Measurements from ENCODE around the gene GOLT1A. TPM values are rescaled to one million over a fixed set of nuclear protein-coding genes. Genes with fewer than 3 reads are reported as not detected.

Gene GOLT1A
- total RNA-seq, 5 donors from 2014 or later (not counting 1 experiment from before 2014, with no cell fraction given) = 0.30 to 0.42 (median 0.32) TPM; not detected in 1

DNA sequence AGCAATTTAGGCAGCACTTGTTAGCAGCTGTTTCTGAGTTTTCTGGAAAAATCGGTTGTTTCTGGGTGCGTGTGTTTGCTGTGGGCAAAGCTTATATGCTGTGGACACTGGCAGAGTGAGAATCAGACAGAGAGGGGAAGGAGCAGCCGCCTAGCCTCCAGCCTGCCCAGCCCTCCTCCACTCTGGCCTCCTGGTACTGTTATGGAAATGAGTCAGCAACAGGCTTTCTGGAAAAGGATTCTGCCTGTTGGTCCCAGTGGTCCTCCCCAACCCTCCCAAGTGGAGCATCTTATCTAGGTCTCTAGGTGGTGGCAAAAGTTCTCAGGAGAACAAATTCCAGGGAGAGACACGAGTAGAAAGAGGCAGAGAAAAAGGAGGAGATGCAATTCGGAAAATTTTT is 42.2 kb upstream of the GOLT1A start:
- Histone ChIP-seq H3K27me3 (replicated peaks in 1 of 2; ENCODE audit: control insufficient read depth in 2 of 2, extremely low read depth in 1 of 2, insufficient read depth in 2 of 2, low read length in 1 of 2) (peaks cover 0 to 11% of the 10 kb centered on the region in 2 experiments), H3K4me1 (ENCODE audit: control insufficient read depth in 1 of 2, extremely low read depth in 1 of 2, insufficient read depth in 2 of 2, low read length in 2 of 2) (no peaks in the 10 kb centered on the region), H3K36me3 (ENCODE audit: control insufficient read depth in 2 of 2, extremely low read depth in 1 of 2, insufficient read depth in 1 of 2, low read length in 1 of 2) (no peaks in the 10 kb centered on the region), H3K27ac (ENCODE audit: low read length) (no peak overlapping the region), H3K9me3 (no peaks in the 10 kb centered on the region), H3K4me3 (ENCODE audit: control insufficient read depth in 1 of 2, extremely low read depth in 1 of 2, low read length in 1 of 2) (no peak overlapping the region)
- Mint-ChIP-seq H3K36me3 (no peaks in the 10 kb centered on the region), H3K4me3 (no peak overlapping the region), H3K9me3 (no peaks in the 10 kb centered on the region), H3K27ac (no peak overlapping the region), H3K4me1 (no peaks in the 10 kb centered on the region), H3K27me3 (no peaks in the 10 kb centered on the region)
- 80% methylated on average over 2 of the region's 5 CpGs for WGBS (ENCODE audit: insufficient coverage)
- ATAC-seq (replicated peaks in 1 of 4) = no peak
- ChIA-PET POLR2A (no interaction called here), CTCF (no interaction called here)
- no peak for DNase-seq

DNA sequence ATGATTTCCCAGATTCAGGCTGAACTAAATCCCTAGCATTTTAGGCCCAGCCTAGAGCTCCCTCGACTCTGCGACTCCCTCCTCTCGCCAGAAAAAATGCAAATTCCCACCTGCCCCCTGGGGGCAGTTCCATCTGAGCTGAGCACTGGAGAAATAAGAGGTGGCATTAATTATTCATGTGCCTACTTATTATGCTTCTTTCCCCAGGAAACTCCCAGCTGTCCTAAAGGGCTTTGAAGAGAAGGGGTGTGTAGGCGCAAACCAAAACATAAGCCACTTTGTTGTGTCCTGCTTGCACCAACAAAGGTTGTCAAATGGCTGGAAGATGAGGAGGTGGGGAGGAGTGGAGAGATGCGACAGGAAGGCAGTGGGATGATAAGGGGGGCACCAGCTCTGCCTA is 41.4 kb upstream of the GOLT1A start:
- H3K27me3 Mint-ChIP-seq = peaks cover 0 to 4% of the 10 kb centered on the region in 2 donors
- Histone ChIP-seq H3K4me1 (ENCODE audit: control insufficient read depth in 1 of 2, extremely low read depth in 1 of 2, insufficient read depth in 2 of 2, low read length in 2 of 2) (no peaks in the 10 kb centered on the region), H3K4me3 (ENCODE audit: control insufficient read depth in 1 of 2, extremely low read depth in 1 of 2, low read length in 1 of 2) (no peak overlapping the region), H3K36me3 (ENCODE audit: control insufficient read depth in 2 of 2, extremely low read depth in 1 of 2, insufficient read depth in 1 of 2, low read length in 1 of 2) (no peaks in the 10 kb centered on the region), H3K27me3 (replicated peaks in 1 of 2; ENCODE audit: control insufficient read depth in 2 of 2, extremely low read depth in 1 of 2, insufficient read depth in 2 of 2, low read length in 1 of 2) (peaks cover 0 to 16% of the 10 kb centered on the region in 2 experiments), H3K9me3 (no peaks in the 10 kb centered on the region), H3K27ac (ENCODE audit: low read length) (no peak overlapping the region)
- H3K36me3 Mint-ChIP-seq = no peaks in the 10 kb centered on the region
- H3K4me1 Mint-ChIP-seq = no peaks in the 10 kb centered on the region
- 40% methylated on average over 1 of the region's 5 CpGs for WGBS (ENCODE audit: insufficient coverage)
- ATAC-seq (replicated peaks in 1 of 4) = no peak
- H3K9me3 Mint-ChIP-seq = no peaks in the 10 kb centered on the region
- H3K4me3 Mint-ChIP-seq = no peak overlapping the region
- H3K27ac Mint-ChIP-seq = no peak overlapping the region
- POLR2A ChIA-PET = no interaction called here
- CTCF ChIA-PET = no interaction called here
- no peak for DNase-seq

DNA sequence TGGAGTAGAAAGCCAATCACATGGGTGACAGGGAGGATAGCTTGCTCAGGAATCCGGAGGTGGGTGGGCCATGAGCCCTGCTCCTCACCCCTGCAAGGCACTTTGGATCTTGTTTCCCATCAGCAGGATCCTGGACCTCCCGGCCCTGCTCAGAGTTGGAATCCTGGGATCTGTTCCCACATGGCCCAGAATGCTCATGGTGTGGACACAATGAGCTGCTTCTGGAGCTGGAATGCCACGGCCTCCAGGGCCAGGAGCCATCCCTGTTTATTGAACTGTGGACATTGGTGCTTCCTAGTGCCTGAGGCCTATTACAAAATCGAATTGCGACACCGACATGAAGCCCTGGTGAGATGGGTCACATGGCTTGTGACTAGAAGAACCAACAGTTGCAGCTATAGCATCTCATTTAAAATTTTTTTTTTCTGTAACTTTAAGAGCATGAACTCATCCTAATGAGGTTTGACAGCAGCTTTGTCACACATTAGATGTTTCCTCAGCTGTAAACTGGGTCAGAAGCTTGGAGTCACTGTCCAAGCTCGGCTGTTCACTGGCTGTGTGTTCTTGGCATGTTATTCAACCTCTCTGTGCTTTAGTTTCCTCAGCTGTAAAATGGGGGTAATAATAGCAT is 40.4 kb upstream of the GOLT1A start:
- peaks cover 0 to 20% of the 10 kb centered on the region in 2 experiments for H3K27me3 ChIP-seq (replicated peaks in 1 of 2; ENCODE audit: control insufficient read depth in 2 of 2, extremely low read depth in 1 of 2, insufficient read depth in 2 of 2, low read length in 1 of 2)
- no peak overlapping the region for H3K4me3 Mint-ChIP-seq
- no peaks in the 10 kb centered on the region for H3K4me1 Mint-ChIP-seq
- no peak overlapping the region for H3K4me3 ChIP-seq (ENCODE audit: control insufficient read depth in 1 of 2, extremely low read depth in 1 of 2, low read length in 1 of 2)
- WGBS (ENCODE audit: insufficient coverage) = 65% methylated on average over 6 of the region's 7 CpGs
- ChIA-PET POLR2A (no interaction called here), CTCF (interaction anchor here in 1 of 2 donors (0.6 kb wide), 1 partner anchor 203 kb away, joined by 3 read pairs; no protein-coding TSS in a partner anchor)
- no peak overlapping the region for H3K27ac ChIP-seq (ENCODE audit: low read length)
- no peaks in the 10 kb centered on the region for H3K9me3 Mint-ChIP-seq
- H3K27me3 Mint-ChIP-seq = peaks cover 0 to 4% of the 10 kb centered on the region in 2 donors
- H3K36me3 Mint-ChIP-seq = no peaks in the 10 kb centered on the region
- DNase-seq (no peak), ATAC-seq (replicated peaks in 1 of 4) (no peak)
- no peaks in the 10 kb centered on the region for H3K4me1 ChIP-seq (ENCODE audit: control insufficient read depth in 1 of 2, extremely low read depth in 1 of 2, insufficient read depth in 2 of 2, low read length in 2 of 2)
- H3K9me3 ChIP-seq = no peaks in the 10 kb centered on the region
- no peak overlapping the region for H3K27ac Mint-ChIP-seq
- H3K36me3 ChIP-seq (ENCODE audit: control insufficient read depth in 2 of 2, extremely low read depth in 1 of 2, insufficient read depth in 1 of 2, low read length in 1 of 2) = no peaks in the 10 kb centered on the region

DNA sequence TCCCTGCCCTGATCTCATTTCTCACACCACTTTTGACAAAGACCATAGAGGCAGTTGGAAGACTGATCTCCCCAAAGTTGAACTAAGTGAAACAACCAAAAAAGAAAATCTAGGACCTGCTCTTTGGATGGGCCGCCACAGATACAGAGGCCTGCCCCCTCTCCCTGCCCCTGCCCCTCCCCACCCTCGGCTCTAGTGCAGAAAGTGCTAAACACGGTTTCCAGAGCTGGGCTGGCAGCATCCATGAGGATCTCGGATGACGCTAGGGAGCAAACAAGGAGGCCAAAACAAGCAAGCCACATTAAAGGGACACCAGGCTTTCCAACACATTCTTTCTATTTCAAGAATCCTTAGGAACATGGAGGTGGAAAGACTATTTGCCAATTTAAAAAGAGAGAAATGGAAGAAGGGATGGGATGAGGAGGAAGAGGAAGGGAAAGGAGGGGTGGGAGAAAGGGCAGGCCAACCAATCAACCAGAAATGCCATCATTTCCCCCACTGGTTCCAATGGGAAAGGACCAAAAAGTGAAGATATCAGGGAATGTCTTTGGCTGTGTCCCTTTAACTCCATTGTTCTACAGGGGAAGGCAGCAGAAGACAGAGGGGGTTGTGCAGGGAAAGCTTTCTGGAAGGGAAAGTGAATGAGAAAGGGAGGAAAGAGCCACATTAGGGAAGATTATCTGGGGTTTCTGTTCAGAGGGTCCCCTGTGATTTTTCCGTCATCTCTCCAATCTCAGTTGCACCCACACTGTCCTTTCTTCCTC is 38.3 kb upstream of the GOLT1A start:
- Histone ChIP-seq H3K27ac (ENCODE audit: low read length) (no peak overlapping the region), H3K4me1 (ENCODE audit: control insufficient read depth in 1 of 2, extremely low read depth in 1 of 2, insufficient read depth in 2 of 2, low read length in 2 of 2) (no peaks in the 10 kb centered on the region), H3K4me3 (ENCODE audit: control insufficient read depth in 1 of 2, extremely low read depth in 1 of 2, low read length in 1 of 2) (no peak overlapping the region), H3K27me3 (replicated peaks in 1 of 2; ENCODE audit: control insufficient read depth in 2 of 2, extremely low read depth in 1 of 2, insufficient read depth in 2 of 2, low read length in 1 of 2) (peaks cover 0 to 24% of the 10 kb centered on the region in 2 experiments), H3K36me3 (ENCODE audit: control insufficient read depth in 2 of 2, extremely low read depth in 1 of 2, insufficient read depth in 1 of 2, low read length in 1 of 2) (no peaks in the 10 kb centered on the region), H3K9me3 (no peaks in the 10 kb centered on the region)
- Mint-ChIP-seq H3K27me3 (peaks cover 0 to 4% of the 10 kb centered on the region in 2 donors), H3K27ac (no peak overlapping the region), H3K4me3 (no peak overlapping the region), H3K9me3 (no peaks in the 10 kb centered on the region), H3K4me1 (no peaks in the 10 kb centered on the region), H3K36me3 (no peaks in the 10 kb centered on the region)
- 80% methylated on average over 4 of the region's 6 CpGs for WGBS (ENCODE audit: insufficient coverage)
- no peak for DNase-seq
- no peak for ATAC-seq (replicated peaks in 1 of 4)
- POLR2A ChIA-PET = no interaction called here
- CTCF ChIA-PET = no interaction called here

DNA sequence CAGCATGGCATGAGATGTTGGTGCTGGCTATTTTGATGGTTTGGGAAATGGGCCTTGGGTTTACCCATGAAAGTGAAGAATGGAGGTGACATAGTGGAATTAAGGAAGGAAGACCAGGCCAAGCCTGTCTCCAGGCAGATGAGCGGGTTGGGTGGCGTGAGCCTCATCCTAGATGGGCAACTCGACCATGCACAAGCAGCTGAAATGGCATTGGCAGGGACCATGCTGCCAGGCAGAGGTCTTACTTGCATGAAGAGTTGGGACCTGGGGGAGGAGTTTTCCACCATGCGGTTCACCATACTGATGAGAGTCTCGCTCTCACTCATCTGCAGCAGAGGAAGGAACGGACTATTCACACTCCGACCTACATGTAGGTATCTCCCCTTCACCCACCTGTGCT is 37.5 kb upstream of the GOLT1A start:
- no peaks in the 10 kb centered on the region for H3K36me3 ChIP-seq (ENCODE audit: control insufficient read depth in 2 of 2, extremely low read depth in 1 of 2, insufficient read depth in 1 of 2, low read length in 1 of 2)
- ATAC-seq (replicated peaks in 1 of 4) (no peak), DNase-seq (no peak)
- peaks cover 0 to 18% of the 10 kb centered on the region in 2 experiments for H3K27me3 ChIP-seq (replicated peaks in 1 of 2; ENCODE audit: control insufficient read depth in 2 of 2, extremely low read depth in 1 of 2, insufficient read depth in 2 of 2, low read length in 1 of 2)
- ChIA-PET CTCF (no interaction called here), POLR2A (interaction anchor here in 1 of 2 donors (0.5 kb wide), 1 partner anchor 341 kb away, joined by 7 read pairs; no protein-coding TSS in a partner anchor)
- Mint-ChIP-seq H3K36me3 (no peaks in the 10 kb centered on the region), H3K4me3 (no peak overlapping the region), H3K9me3 (no peaks in the 10 kb centered on the region), H3K27me3 (peaks cover 0 to 5% of the 10 kb centered on the region in 2 donors), H3K27ac (no peak overlapping the region), H3K4me1 (no peaks in the 10 kb centered on the region)
- H3K4me3 ChIP-seq (ENCODE audit: control insufficient read depth in 1 of 2, extremely low read depth in 1 of 2, low read length in 1 of 2) = no peak overlapping the region
- H3K4me1 ChIP-seq (ENCODE audit: control insufficient read depth in 1 of 2, extremely low read depth in 1 of 2, insufficient read depth in 2 of 2, low read length in 2 of 2) = no peaks in the 10 kb centered on the region
- no peaks in the 10 kb centered on the region for H3K9me3 ChIP-seq
- WGBS (ENCODE audit: insufficient coverage) = 71% methylated on average over 5 of the region's 7 CpGs
- no peak overlapping the region for H3K27ac ChIP-seq (ENCODE audit: low read length)

DNA sequence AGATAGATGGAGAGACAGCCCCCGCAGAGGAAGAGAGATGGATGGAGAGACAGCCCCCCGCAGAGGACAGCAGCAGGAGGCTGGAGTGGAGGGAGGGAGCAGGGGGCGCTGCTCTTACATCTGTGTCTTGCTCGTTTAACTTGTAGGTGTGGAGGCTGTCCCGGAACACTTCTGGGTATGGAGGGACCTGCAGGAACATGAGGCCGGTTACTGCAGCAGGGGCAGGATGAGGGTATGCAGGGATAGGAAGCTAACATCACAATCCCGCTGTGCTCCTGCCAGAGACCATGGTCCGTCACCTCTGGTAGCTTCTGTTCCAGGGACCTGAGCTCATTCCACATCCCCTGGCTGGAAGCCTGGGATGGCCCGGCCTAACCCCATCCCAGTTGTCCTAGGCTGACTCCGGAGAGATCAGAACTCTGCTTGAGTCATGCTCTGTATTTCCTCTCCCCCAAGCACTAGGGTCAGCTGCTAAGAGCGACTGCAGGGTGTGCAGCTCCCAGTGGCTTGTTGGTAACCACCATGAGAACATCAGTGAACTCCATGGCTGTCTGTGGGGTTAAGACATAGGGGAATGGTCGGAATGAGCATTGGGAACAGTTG is 36.7 kb upstream of the GOLT1A start:
- Histone ChIP-seq H3K4me3 (ENCODE audit: control insufficient read depth in 1 of 2, extremely low read depth in 1 of 2, low read length in 1 of 2) (no peak overlapping the region), H3K9me3 (no peaks in the 10 kb centered on the region), H3K36me3 (ENCODE audit: control insufficient read depth in 2 of 2, extremely low read depth in 1 of 2, insufficient read depth in 1 of 2, low read length in 1 of 2) (no peaks in the 10 kb centered on the region), H3K27me3 (replicated peaks in 1 of 2; ENCODE audit: control insufficient read depth in 2 of 2, extremely low read depth in 1 of 2, insufficient read depth in 2 of 2, low read length in 1 of 2) (peaks cover 0 to 18% of the 10 kb centered on the region in 2 experiments), H3K27ac (ENCODE audit: low read length) (no peak overlapping the region), H3K4me1 (ENCODE audit: control insufficient read depth in 1 of 2, extremely low read depth in 1 of 2, insufficient read depth in 2 of 2, low read length in 2 of 2) (no peaks in the 10 kb centered on the region)
- Mint-ChIP-seq H3K4me1 (no peaks in the 10 kb centered on the region), H3K36me3 (no peaks in the 10 kb centered on the region), H3K4me3 (no peak overlapping the region), H3K27me3 (peaks cover 0 to 8% of the 10 kb centered on the region in 2 donors), H3K9me3 (no peaks in the 10 kb centered on the region), H3K27ac (no peak overlapping the region)
- ChIA-PET CTCF (no interaction called here), POLR2A (no interaction called here)
- ATAC-seq (replicated peaks in 1 of 4) (no peak), DNase-seq (no peak)
- 59% methylated on average over 8 of the region's 12 CpGs for WGBS (ENCODE audit: insufficient coverage)

Data from T-cell (primary cell).